Activated CD8-positive, alpha-beta memory T cell treated with anti-CD3 and anti-CD28 coated beads, Interleukin-2, amount 50 U/mL, for 24 hours (primary cell): ENCODE measurements around the gene FRMD8.

Experiments
- DNase-seq: peaks from one replicate; pipeline ENCODE4 v3.0.0-alpha.2; 2020; ENCODE audit errors: extremely low read depth

FRMD8 gene

GRCh38 chr11:65376138-65376713 is 10.2 kb upstream of the FRMD8 start:
- no peak for DNase-seq

DNA sequence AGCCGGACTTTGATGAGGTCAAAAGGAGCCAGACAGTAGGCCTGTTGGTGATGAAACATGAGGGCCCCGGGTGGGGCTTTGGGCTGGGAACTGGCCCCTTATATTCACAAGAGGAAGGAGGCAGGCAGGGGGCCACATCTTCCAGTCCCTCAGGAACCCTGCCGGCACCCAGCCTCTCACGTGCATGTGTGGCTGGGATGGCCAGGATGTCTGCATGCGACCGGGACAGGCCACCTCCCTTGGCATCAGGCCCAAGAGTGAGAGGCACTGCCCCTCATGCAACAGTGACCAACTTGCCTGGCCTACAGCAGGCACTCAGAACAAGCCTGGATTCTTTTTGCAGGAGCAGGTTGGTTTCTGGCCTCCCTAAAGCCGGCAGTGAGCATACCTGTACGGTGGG is 9.4 kb upstream of the FRMD8 start:
- DNase-seq: no peak

DNA sequence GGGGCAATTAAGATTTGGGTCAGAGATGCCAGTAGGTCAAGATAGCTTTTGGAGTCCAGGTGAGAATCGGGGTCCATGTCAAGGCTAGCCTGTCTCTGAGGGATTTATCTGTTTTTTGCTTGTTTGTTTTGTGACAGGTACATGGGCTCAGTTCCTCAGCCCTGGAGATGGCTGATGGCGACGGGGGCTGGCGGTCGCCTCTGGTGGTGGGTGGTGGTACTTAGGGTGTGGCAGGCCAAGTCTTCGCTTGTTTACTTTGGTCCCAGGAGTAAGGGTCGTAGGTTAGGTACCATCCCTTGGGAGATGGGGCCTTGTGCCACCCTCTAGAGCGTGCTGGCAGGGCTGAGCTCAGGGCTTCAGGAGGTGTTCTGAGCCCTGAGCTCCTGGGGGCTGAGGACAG is 8.7 kb upstream of the FRMD8 start:
- no peak for DNase-seq

GRCh38 chr11:65378208-65378927 is 8.1 kb upstream of the FRMD8 start:
- no peak for DNase-seq

- no peak for DNase-seq
These were observed 7.4 kb upstream of the FRMD8 start for GRCh38 chr11:65378928-65379638.

- DNase-seq: no peak
These were observed 6.6 kb upstream of the FRMD8 start for GRCh38 chr11:65379698-65380459.

GRCh38 chr11:65380460-65381119 is 5.8 kb upstream of the FRMD8 start:
- DNase-seq: no peak

- DNase-seq: no peak
These were observed 4.8 kb upstream of the FRMD8 start for GRCh38 chr11:65381716-65382032.

GRCh38 chr11:65382033-65382803 is 4.2 kb upstream of the FRMD8 start, which contains the start of gene SLC25A45:
TSS of gene SLC25A45 (minus strand) at chr11:65382646. CDS start at chr11:65381951, 695 bp downstream.
- DNase-seq: peak; percentile 86

DNA sequence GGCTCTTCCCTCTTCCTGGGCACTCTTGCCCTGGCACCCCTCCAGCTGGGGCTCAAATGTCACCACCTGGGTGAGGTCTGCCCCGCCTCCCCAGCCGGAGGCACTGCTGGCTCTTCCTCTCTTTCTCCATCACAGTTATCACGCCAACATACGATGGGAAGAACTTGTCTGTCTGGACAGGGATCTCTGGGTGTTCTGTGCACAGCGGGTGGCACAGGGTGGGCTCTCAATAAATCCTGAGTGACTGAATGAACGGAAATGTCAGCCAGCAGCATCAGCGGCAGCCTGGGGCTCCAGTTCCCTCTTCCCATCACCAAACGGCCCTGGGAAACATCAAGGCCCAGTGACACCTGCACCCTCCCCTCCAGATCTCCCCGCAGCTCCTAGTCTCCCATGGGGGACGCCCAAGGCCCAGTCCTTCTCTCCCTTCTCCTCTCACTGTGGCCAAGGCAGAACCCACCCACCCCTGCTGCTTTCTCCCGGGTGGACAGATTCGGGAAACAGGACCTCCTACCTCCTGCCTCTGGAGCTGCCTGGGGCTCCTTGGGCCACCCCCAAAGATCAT is 3.6 kb upstream of the FRMD8 start:
- DNase-seq: no peak

DNA sequence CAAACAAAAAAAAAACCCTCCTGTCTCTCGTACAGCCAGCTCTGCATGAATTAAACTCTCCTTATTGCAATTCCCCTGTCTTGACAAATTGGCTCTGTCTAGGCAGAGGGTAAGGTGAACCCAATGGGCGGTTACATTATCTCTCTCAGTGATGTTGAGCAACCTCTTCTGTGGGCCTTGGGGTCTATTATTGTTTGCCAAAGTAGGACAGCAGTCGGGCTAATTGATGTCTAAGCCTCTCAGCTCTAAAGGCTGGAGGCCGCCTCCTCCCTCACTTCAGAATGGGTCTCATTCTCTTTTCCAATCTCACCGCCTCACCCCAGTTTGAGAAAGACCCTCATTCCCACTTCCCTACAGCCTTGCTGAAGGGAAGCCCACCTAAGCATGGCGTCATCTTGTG is 2.7 kb upstream of the FRMD8 start:
- no peak for DNase-seq

GRCh38 chr11:65384301-65384889 is 2.0 kb upstream of the FRMD8 start:
- no peak for DNase-seq

GRCh38 chr11:65388731-65389130 is 2.3 kb downstream of the FRMD8 start:
- DNase-seq: no peak

DNA sequence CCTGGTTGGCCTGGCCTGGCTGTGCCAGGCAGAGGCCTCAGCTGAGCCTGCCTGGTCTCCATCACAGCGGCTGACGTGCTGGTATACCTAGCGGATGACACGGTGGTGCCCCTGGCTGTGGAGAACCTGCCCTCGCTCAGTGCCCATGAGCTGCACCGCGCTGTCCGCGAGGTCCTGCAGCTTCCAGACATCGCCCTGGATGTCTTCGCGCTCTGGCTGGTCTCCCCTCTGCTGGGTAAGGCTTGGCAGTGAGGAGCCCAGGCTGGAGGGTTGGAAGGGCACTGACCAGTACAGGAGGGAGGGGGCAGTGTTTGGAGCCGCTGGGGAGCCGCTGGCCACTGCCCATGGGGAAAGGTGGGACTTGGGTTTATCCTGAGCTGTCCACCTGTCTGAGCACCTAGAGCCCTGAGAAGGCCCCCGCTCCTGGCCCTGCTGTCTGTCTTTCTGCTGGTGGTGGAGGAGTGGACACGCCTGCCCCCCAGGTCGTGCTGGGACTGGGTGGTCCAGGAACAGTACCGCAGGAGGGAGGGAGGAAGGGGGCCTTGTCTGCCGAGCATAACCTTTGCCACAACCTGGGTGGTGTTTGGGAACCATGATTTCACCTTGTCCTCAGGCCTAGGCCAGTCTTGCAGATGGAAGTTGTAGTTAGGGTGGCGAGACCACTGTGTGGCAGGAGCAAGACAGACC is 3.0 kb downstream of the FRMD8 start:
- DNase-seq: no peak

GRCh38 chr11:65390099-65390941 is 3.9 kb downstream of the FRMD8 start:
- DNase-seq: no peak

DNA sequence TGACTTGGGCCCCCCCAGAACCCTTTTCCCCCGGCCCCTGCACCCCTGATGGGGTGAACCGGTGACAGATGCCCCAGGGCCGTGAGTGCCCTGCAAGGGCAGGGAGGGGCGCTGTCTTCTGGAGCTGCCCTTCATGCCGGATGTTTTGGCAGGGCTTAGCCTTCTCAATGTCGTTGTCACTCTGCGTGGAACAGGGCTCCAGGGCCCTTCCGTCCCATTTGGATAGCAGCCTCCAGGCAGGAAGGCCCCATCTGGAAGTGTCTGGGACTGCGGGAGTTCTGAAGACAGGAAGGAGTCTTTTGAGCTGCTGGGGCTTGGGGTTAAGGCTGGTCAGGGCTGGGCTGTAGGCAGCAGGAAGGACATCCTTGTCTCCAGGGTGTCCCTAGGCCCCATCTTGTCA is 4.6 kb downstream of the FRMD8 start:
- no peak for DNase-seq

DNA sequence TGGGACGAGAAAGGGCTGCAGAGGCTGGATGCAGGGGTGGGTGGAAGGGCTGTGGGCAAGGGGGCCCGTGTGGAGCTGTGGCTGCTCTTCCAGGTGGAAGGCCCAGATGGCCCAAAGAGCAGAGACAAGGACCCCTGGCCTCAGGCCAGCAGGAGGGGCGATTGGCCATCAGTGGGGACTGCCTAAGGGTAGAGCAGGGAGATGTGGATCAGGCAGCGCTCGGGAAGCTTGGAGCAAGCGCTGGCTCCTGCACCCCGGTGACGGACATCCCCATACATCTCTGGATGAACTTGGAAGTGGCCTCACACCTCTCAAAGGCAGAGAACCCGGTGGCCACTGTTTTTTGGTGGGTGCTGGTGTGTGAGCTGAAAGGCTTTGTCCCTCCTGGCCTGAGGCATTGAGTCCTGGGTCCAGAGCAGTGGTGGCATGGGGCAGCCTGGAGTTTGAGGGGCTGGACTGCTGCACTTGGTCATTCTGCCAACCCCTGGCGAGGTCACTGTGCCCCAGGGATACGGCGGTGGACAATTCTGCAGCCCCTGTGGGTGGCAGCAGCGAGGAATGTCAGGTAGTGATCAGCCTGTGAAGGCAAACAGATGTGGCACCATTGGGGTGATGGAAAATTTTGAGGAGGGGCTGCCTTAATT is 5.9 kb downstream of the FRMD8 start:
- no peak for DNase-seq

GRCh38 chr11:65392899-65393298 is 6.5 kb downstream of the FRMD8 start:
- DNase-seq: no peak
